Body of pancreas (tissue), 4 donors: ENCODE measurements around the gene ABCC5.

Experiments
- CTCF ChIP-seq, 7 experiments: fragments of 450-650 bp in 4 of 7; fragments of 200-600 bp in 3 of 7; sonication (generic) in 3 of 7; IDR thresholded peaks; one replicate each; pipeline ENCODE4 v1.5.1; 2016 to 2019; ENCODE audit warnings: antibody characterized with exemption in 7 of 7
- POLR2A ChIP-seq, 3 donors: fragments of 450-650 bp; IDR thresholded peaks; one replicate each; pipeline ENCODE4 v1.6.1; 2016; ENCODE audit warnings: antibody characterized with exemption in 3 of 3, mild to moderate bottlenecking in 2 of 3

- TF ChIP-seq CTCF (IDR thresholded peaks at IDR 0.05), result no peak
- no peak for TF ChIP-seq POLR2A (IDR thresholded peaks at IDR 0.05)
These were observed 21.7 kb upstream of the ABCC5 start for GRCh38 chr3:184039414-184039813.
